Measurements from ENCODE around the gene ALOX12B. TPM values are rescaled to one million over a fixed set of nuclear protein-coding genes. Genes with fewer than 3 reads are reported as not detected.
"Not testable (repeated sequence)": the region's sequence is repeated elsewhere in the genome, so short reads cannot be mapped to it uniquely, and the experiment has no call there.

Gene ALOX12B
- total RNA-seq, 4 donors from 2014 or later = not detected

- Histone ChIP-seq H3K4me1 (peaks cover 0 to 13% (median 6%) of the 10 kb centered on the region in 4 donors), H3K4me3 (no peak overlapping the region), H3K9me3 (no peaks in the 10 kb centered on the region), H3K27me3 (peaks cover 0 to 74% of the 10 kb centered on the region in 2 donors), H3K27ac (no peak overlapping the region), H3K36me3 (no peaks in the 10 kb centered on the region)
- no peak for DNase-seq (ENCODE audit: low spot score in 2 of 2)
- WGBS, 2 donors = 90 to 93% methylated on average over 6 of the region's 6 CpGs
- TF ChIP-seq POLR2A (IDR thresholded peaks at IDR 0.05) (no peak), CTCF (IDR thresholded peaks at IDR 0.05) (no peak), EP300 (IDR thresholded peaks at IDR 0.05) (no peak)
Measured at GRCh38 chr17:8110907-8111306, 23.4 kb upstream of the ALOX12B start.

GRCh38 chr17:8110456-8110804, 22.9 kb upstream of the ALOX12B start:
- Histone ChIP-seq H3K9me3 (no peaks in the 10 kb centered on the region), H3K27ac (no peak overlapping the region), H3K4me1 (peaks cover 0 to 13% (median 6%) of the 10 kb centered on the region in 4 donors), H3K36me3 (no peaks in the 10 kb centered on the region), H3K27me3 (peaks cover 0 to 71% of the 10 kb centered on the region in 2 donors), H3K4me3 (peak overlapping the region in 1 of 4 donors; percentile 29)
- no peak for DNase-seq (ENCODE audit: low spot score in 2 of 2)
- WGBS, 2 donors = 26 to 31% methylated on average over 8 to 10 of the region's 10 CpGs
- TF ChIP-seq POLR2A (IDR thresholded peaks at IDR 0.05) (no peak), EP300 (IDR thresholded peaks at IDR 0.05) (no peak), CTCF (IDR thresholded peaks at IDR 0.05) (no peak)

GRCh38 chr17:8109661-8110455, 22.3 kb upstream of the ALOX12B start:
- H3K9me3 ChIP-seq = no peaks in the 10 kb centered on the region
- no peak overlapping the region for H3K27ac ChIP-seq
- H3K4me1 ChIP-seq = peaks cover 0 to 13% (median 6%) of the 10 kb centered on the region in 4 donors
- WGBS, 2 donors = 13 to 19% methylated on average over 20 to 45 of the region's 63 CpGs
- DNase-seq (ENCODE audit: low spot score in 2 of 2) = peak in 1 of 2 donors; percentile 16
- TF ChIP-seq CTCF (IDR thresholded peaks at IDR 0.05) = peak; percentile 51 to 74 (median 67)
- no peak for TF ChIP-seq EP300 (IDR thresholded peaks at IDR 0.05)
- H3K36me3 ChIP-seq = no peaks in the 10 kb centered on the region
- peaks cover 0 to 68% of the 10 kb centered on the region in 2 donors for H3K27me3 ChIP-seq
- H3K4me3 ChIP-seq = peak overlapping the region in 3 of 4 donors; percentile 7 to 38 (median 29)

- no peak for DNase-seq (ENCODE audit: low spot score in 2 of 2)
- Histone ChIP-seq H3K36me3 (no peaks in the 10 kb centered on the region), H3K4me3 (no peak overlapping the region), H3K27me3 (peaks cover 0 to 62% of the 10 kb centered on the region in 2 donors), H3K9me3 (no peaks in the 10 kb centered on the region), H3K27ac (no peak overlapping the region), H3K4me1 (peaks cover 0 to 13% (median 6%) of the 10 kb centered on the region in 4 donors)
- TF ChIP-seq CTCF (IDR thresholded peaks at IDR 0.05) (no peak), POLR2A (IDR thresholded peaks at IDR 0.05) (no peak), EP300 (IDR thresholded peaks at IDR 0.05) (no peak)
- 84 to 89% methylated on average over 17 to 22 of the region's 33 CpGs for WGBS, 2 donors
Measured at GRCh38 chr17:8108972-8109660, 21.6 kb upstream of the ALOX12B start.

- not testable (repeated sequence) for H3K4me3 ChIP-seq; H3K36me3 ChIP-seq; H3K9me3 ChIP-seq; H3K27ac ChIP-seq; DNase-seq (ENCODE audit: low spot score in 2 of 2)
- Histone ChIP-seq H3K27me3 (peaks cover 0 to 41% of the 10 kb centered on the region in 2 donors), H3K4me1 (peaks cover 0 to 13% (median 6%) of the 10 kb centered on the region in 4 donors)
- WGBS, 2 donors = 83 to 93% methylated on average over 4 of the region's 4 CpGs
Measured at GRCh38 chr17:8106980-8107379, 19.5 kb upstream of the ALOX12B start.

All from tibial nerve (tissue), 4 donors.